H4 (cell line): ENCODE data around the gene CLEC2D. TPM values are rescaled to one million over a fixed set of nuclear protein-coding genes. Genes with fewer than 3 reads are reported as not detected.
"Not testable (repeated sequence)": the region's sequence is repeated elsewhere in the genome, so short reads cannot be mapped to it uniquely, and the experiment has no call there.

Experiments used
- DNase-seq: peaks from one replicate; pipeline ENCODE4 v3.0.0-alpha.2; 2015; ENCODE audit warnings: low spot score
- total RNA-seq: library from RNA; depleted of rRNA; stranded (reverse); fragments of >200 nt; shearing (Covaris generic); gene quantifications from 2 replicates; pipeline ENCODE4 v1.2.3, GENCODE V29; 2014

Gene CLEC2D
- total RNA-seq, 1 experiment from 2014 or later, result 1.7 TPM

DNA sequence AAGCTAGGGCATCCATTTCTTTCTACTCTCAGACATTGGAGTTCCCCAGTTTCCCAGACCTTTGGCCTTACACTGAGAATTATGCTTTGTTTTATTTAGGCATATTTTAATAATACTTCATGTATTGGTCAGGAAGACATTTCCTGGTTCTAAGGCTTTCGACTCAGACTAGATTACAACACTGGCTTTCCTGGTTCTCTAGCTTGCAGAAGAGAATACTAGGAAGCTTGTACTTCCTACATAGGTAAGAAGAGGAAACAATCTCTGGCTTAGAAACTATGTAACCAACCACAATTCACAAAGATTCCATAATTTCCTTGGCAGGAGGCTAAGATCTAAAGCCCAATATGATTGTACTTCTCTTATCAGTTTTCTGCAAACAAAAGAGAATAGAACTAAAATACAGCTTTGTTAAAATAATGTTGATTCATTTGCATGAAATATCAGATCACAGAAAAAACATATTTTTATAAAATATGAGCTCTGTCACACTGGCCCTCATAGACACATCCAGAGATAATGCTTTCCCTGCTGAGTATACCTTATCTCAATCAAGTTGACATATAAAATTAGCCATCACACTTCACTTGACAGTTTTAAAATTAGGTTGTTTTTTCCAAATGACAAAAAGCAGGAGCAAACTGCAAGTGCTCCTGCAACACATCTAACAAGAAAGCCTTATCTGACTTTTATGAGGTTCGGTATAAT lies 30.5 kb downstream of the CLEC2D start:
- DNase-seq, result no peak

- DNase-seq, result no peak
Observed at GRCh38 chr12:9700606-9700956, 31.1 kb downstream of the CLEC2D start.

- DNase-seq, result no peak
Observed at GRCh38 chr12:9701380-9702154, 32.1 kb downstream of the CLEC2D start.

DNA sequence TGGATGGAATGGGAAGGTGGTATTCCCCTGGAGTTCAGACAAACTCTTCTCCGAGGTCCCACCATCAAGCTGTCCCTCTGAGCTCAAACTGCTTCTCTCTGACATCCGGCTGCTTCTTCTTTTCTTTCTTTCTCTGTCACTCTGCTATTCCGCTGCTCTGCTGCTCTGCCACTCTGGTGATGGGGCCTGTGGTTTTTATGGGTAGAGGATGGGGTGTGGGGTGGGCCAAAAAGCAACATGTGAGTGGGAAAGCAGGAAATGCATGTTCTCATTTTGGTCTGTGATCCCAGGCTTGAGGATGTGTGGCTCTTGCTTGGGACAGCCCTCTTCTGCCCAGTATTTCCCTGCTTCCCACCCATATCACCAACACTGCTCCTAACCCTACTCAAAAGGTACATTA lies 32.7 kb downstream of the CLEC2D start:
- no peak for DNase-seq

DNA sequence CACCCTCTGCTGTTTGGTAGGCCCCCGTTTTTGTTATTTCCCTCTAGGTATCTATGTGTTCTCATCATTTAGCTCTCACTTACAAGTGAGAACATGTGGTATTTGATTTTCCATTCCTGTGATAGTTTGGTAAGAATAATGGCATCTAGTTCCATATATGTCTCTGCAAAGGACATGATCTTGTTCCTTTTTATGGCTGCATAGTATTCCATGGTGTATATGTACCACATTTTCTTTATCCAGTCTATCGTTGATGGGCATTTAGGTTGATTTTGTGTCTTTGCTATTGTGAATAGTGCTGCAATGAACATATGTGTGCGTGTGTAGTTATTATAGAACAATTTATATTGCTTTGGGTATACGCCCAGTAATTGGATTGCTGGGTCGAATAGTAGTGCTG lies 35.0 kb downstream of the CLEC2D start:
- DNase-seq, result not testable (repeated sequence)

DNA sequence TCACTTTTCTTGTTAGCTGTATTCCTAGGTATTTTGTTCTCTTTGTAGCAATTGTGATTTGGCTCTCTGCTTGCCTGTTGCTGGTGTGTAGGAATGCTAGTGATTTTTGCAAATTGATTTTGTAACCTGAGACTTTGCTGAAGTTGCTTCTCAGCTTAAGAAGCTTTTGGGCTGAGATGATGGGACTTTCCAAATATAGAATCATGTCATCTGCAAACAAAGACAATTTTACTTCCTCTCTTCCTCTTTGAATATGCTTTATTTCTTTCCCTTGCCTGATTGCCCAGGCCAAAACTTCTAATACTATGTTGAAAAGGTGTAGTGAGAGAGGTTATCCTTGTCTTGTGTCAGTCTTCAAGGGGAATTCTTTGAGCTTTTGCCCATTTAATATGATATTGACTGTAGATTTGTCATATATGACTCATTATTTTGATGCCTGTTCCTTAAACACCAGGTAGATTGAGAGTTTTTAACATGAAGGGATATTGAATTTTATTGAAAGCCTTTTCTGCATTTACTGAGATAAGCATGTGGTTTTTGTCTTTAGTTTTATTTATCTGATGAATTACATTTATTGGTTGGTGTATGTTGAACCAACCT lies 36.7 kb downstream of the CLEC2D start:
- DNase-seq, result no peak

GRCh38 chr12:9707356-9707755 lies 37.8 kb downstream of the CLEC2D start:
- DNase-seq, result no peak

GRCh38 chr12:9707864-9708808 lies 38.6 kb downstream of the CLEC2D start:
- peak; percentile 50 for DNase-seq

- DNase-seq, result no peak
Observed at GRCh38 chr12:9708853-9709252, 39.3 kb downstream of the CLEC2D start.

DNA sequence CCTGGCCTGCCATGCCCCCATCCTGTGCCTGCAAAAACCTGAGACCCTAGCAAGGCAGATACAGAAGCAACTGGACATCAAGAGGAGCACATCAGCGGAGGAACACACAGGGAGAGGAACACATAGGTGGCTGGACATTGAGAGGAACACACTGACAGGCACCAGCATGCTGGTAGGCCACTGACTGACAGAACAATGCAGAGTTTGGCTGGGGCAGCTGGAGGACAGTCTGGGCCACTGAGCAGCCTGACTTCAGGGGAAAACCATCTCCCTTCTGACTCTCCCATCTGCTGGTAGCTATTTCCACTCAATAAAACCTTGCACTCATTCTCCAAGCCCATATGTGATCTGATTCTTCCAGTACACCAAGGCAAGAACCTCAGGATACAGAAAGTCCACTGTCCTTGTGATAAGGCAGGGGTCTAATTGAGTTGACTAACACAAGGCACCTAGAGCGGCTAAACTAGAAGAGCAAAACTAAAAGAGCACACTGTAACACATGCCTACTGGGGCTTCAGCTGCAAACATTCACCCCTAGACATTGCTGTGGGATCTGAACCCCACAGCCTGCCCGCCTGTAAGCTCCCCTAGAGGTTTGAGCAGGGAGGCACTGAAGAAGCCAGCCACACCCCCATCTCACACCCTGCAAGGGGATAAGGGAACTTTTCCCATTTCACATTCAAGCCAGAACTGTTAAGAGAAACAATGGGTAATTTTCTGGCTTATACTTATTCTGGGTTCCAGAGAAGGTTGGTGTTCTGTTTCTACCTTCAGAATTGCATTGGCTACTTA lies 41.3 kb downstream of the CLEC2D start:
- DNase-seq, result no peak

- DNase-seq, result no peak
Observed at GRCh38 chr12:9711664-9712063, 42.2 kb downstream of the CLEC2D start.

DNA sequence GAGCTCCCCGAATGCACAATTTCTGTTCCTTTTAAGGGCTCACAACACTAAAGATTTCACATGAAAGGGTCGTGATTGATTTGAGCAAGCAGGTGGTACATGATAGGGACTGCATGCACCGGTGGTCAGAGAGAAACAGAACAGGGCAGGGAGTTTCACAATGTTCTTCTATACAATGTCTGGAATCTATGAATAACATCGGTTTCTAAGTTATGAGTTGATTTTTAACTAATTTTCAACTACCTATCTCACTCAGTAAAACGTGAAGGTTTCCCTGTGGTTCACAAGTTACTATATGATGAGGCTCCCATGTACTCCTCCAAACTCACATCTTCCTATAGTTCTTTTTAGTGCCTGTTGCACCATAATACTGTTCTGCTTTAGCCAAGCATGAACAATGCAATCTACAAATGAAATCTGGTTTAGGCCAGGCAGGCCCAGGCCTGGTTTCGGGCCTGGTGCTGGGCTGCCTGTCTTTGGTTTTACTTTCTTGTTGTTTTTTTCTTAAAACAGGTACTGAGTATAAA lies 43.6 kb downstream of the CLEC2D start:
- not testable (repeated sequence) for DNase-seq

- DNase-seq, result no peak
Observed at GRCh38 chr12:9717070-9717925, 47.8 kb downstream of the CLEC2D start.

DNA sequence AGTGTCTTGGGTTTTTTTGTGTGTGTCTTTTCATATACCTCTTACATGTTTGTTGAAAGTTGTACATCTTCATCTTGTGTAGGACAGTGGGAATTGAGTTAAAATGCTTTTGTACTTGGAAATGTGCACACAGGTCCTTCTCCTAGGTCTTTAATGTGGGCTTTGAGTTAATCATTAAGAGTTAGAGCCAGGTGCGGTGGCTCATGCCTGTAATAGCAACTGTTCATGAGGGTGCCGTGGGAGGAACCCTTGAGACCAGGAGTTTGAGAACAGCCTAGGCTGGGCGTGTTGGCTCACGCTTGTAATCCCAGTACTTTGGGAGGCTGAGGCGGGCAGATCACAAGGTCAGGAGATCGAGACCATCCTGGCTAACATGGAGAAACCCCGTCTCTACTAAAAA lies 49.5 kb downstream of the CLEC2D start:
- no peak for DNase-seq

DNA sequence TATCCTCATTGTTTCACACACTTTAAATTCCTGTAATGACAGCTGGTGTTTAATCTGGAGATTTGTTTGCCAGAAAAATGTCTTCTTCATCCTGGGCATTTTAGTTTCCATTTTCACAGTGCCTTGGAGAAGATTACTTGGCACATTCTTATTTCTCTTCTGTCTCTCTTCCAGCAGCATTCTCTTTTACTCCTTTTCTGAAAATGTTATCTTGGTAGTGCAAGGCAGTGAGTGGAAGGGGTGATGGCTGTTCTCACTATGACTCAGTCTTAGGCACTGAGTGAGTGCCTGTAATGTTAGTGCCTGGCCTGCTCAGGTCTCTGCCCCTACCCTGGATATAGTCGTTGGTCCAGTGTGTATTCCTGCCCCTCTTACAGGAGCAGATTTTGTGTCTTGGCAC lies 50.3 kb downstream of the CLEC2D start:
- DNase-seq, result no peak

DNA sequence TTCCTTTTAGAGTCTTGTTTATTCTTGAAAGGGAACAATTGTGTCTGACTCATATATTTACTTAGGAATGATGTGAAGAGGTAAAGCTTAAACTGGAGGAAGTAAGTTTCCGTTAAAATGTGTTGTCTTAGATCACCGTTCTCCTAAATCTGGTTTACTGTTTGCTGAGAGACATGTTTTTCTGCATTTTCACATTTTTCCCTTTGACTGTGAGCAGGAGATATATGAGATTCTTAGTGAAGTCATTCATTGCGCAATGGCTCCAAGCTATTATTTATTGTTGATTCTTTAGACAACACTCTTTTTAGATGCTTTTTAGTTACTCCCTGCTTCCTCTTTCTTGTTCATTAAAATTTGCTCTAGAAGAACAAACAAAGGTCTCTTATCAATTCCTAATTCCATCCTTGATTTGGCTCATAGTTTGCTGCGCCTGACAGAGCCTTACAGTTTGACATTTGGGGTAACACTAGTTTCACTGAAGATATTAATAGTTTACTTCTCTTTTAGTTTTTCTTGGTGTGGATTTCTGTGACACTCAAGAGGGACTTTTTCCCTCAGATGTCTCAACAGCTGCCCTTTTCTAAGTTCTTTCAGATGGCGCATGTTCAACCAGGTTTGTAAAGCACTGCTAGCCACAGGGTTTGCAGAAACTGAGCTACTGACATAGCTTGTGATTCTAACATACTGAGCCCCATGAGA lies 52.0 kb downstream of the CLEC2D start:
- peak; percentile 76 for DNase-seq

DNA sequence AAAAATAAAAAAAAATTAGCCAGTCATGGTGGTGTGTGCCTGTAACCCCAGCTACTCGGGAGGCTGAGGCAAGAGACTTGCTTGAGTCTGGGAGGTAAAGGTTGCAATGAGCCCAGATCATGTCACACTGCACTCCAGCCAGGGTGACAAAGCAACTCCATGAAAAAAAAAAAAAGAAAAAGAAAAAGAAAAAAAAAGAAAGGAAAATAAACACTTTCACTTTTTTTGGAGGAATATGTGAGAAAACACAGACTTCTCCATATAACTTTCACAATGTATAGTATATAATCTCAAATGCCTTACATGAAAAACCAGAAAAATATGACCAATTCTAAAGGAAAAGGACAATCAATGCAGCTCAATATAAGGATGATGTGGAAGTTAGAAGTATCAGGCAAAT lies 54.5 kb downstream of the CLEC2D start:
- DNase-seq, result no peak

GRCh38 chr12:9725213-9725870 lies 55.8 kb downstream of the CLEC2D start:
- no peak for DNase-seq

DNA sequence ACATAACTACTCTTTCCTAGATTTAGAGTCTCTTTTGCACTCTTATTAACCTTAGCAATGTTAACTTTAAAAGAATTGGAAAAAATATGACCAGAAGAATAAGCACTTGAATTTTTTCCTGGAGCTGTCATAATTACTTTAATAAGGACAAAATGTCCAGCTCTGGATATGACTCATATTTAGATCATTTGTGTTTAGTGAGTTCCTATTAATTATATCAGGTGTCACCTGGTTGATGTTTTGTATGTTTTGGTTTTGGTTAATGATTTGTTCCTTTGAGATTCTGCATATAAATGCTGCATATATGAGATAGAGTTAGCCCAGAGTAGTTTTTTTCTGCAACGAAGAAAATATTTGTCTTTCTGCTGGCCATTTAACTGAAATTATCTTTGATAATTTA lies 58.3 kb downstream of the CLEC2D start:
- DNase-seq, result no peak
